Neural crest cell (in vitro differentiated cells): Measurements from ENCODE around the gene FAM114A2. TPM values are rescaled to one million over a fixed set of nuclear protein-coding genes. Genes with fewer than 3 reads are reported as not detected.

Source experiments
- DNase-seq: peaks from one replicate; pipeline ENCODE4 v3.0.0; 2021; ENCODE audit warnings: low read depth, mixed read lengths, low spot score
- H3K27ac Mint-ChIP-seq: one replicate; pipeline ENCODE4 v1.8.0; 2021; ENCODE audit warnings: mild to moderate bottlenecking, mixed read lengths; ENCODE audit not compliant: unreplicated experiment
- H3K27me3 Mint-ChIP-seq: 2 replicates; pipeline ENCODE4 v1.8.0; 2021; ENCODE audit warnings: low read depth, mild to moderate bottlenecking, mixed read lengths
- H3K36me3 Mint-ChIP-seq: 2 replicates; pipeline ENCODE4 v1.8.0; 2021; ENCODE audit warnings: low read depth, mild to moderate bottlenecking, mixed read lengths
- H3K4me1 Mint-ChIP-seq: 2 replicates; pipeline ENCODE4 v1.8.0; 2021; ENCODE audit warnings: mixed read lengths
- H3K4me3 Mint-ChIP-seq: one replicate; pipeline ENCODE4 v1.8.0; 2021; ENCODE audit warnings: mild to moderate bottlenecking, mixed read lengths
- H3K9me3 Mint-ChIP-seq: 2 replicates; pipeline ENCODE4 v1.8.0; 2021; ENCODE audit warnings: mixed read lengths
- CTCF ChIP-seq: fragments of 200-600 bp; sonication (generic); conservative IDR thresholded peaks from 2 replicates; pipeline ENCODE4 v1.5.0; 2021; ENCODE audit warnings: antibody characterized with exemption, mild to moderate bottlenecking
- total RNA-seq: library from RNA; stranded (reverse); gene quantifications from 2 replicates; pipeline ENCODE4 v1.2.1, GENCODE V29; 2021

FAM114A2 gene
- total RNA-seq, 1 donor from 2014 or later = 32.4 TPM

- TF ChIP-seq CTCF = no peak
- Mint-ChIP-seq H3K4me1 (no peaks in the 10 kb centered on the region), H3K9me3 (peaks cover 4% of the 10 kb centered on the region), H3K27ac (no peak overlapping the region), H3K27me3 (no peaks in the 10 kb centered on the region), H3K4me3 (no peak overlapping the region), H3K36me3 (peaks cover 17% of the 10 kb centered on the region)
- DNase-seq = no peak
Observed at GRCh38 chr5:153999995-154000394, 38.7 kb downstream of the FAM114A2 start.

- peaks cover 17% of the 10 kb centered on the region for H3K36me3 Mint-ChIP-seq
- no peak for DNase-seq
- peaks cover 4% of the 10 kb centered on the region for H3K9me3 Mint-ChIP-seq
- no peak overlapping the region for H3K27ac Mint-ChIP-seq
- H3K4me3 Mint-ChIP-seq = no peak overlapping the region
- H3K27me3 Mint-ChIP-seq = no peaks in the 10 kb centered on the region
- no peaks in the 10 kb centered on the region for H3K4me1 Mint-ChIP-seq
- no peak for TF ChIP-seq CTCF
Observed at GRCh38 chr5:153998768-153999167, 39.9 kb downstream of the FAM114A2 start.

GRCh38 chr5:153998010-153998409 lies 40.7 kb downstream of the FAM114A2 start:
- Mint-ChIP-seq H3K4me1 (no peaks in the 10 kb centered on the region), H3K4me3 (no peak overlapping the region), H3K27me3 (no peaks in the 10 kb centered on the region), H3K27ac (no peak overlapping the region), H3K36me3 (peaks cover 17% of the 10 kb centered on the region), H3K9me3 (peaks cover 4% of the 10 kb centered on the region)
- no peak for TF ChIP-seq CTCF
- DNase-seq = no peak

GRCh38 chr5:153991168-153991567 lies 47.5 kb downstream of the FAM114A2 start:
- Mint-ChIP-seq H3K27me3 (no peaks in the 10 kb centered on the region), H3K9me3 (no peaks in the 10 kb centered on the region), H3K36me3 (peaks cover 5% of the 10 kb centered on the region), H3K27ac (no peak overlapping the region), H3K4me1 (no peaks in the 10 kb centered on the region), H3K4me3 (no peak overlapping the region)
- DNase-seq = no peak
- TF ChIP-seq CTCF = no peak

- TF ChIP-seq CTCF = no peak
- Mint-ChIP-seq H3K4me1 (no peaks in the 10 kb centered on the region), H3K27ac (no peak overlapping the region), H3K4me3 (no peak overlapping the region), H3K36me3 (peaks cover 2% of the 10 kb centered on the region), H3K9me3 (no peaks in the 10 kb centered on the region), H3K27me3 (no peaks in the 10 kb centered on the region)
- DNase-seq = no peak
Observed at GRCh38 chr5:153988510-153988909, 50.2 kb downstream of the FAM114A2 start.

GRCh38 chr5:153987301-153987700 lies 51.4 kb downstream of the FAM114A2 start:
- H3K9me3 Mint-ChIP-seq = no peaks in the 10 kb centered on the region
- H3K4me1 Mint-ChIP-seq = no peaks in the 10 kb centered on the region
- no peak for DNase-seq

More at GRCh38 chr5:153987301-153987700, 51.4 kb downstream of the FAM114A2 start:
- Mint-ChIP-seq H3K36me3 (peaks cover 2% of the 10 kb centered on the region), H3K27ac (peak overlapping the region; percentile 9), H3K4me3 (no peak overlapping the region), H3K27me3 (no peaks in the 10 kb centered on the region)
- no peak for TF ChIP-seq CTCF
